ENCODE data around the gene PPARA.
A peak's percentile ranks its signal among the peaks of the same experiment; 100 is the strongest.

PPARA gene

DNA sequence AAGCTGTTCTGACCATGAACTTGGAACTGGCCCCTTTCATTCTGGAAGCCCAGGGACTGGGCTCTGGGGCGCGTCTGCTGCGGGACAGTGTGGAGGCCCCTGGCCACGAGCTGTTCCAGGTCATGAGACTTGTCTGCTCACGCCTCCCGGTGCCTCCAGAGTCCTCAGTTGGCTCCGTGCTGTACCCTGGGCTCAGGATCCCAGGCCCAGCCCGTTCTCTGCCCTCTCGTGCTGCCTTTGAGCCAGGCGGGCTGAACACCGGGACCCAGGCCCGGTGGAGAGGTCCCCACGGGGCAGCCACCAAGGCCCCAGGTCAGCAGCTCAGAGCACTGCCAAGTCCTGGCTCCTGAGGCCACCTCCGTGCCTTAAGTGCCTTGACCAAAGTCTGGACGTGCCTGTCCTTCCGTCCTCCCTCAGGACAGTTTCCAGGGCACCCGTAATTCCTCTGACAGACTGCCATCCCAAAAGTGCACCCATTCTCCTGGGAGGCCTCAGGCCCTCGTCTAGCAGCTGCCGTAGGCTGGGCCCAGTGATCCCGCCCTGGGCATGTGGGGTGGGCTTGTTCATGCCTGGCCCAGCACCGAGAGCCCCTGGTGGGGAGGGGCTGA, 36.3 kb upstream of the PPARA start:
- no peak for DNase-seq (ENCODE audit: low read depth)
- H3K4me3 ChIP-seq (replicated peaks; ENCODE audit: low read depth, low read length): no peak overlapping the region
- TF ChIP-seq, protein P1, sequence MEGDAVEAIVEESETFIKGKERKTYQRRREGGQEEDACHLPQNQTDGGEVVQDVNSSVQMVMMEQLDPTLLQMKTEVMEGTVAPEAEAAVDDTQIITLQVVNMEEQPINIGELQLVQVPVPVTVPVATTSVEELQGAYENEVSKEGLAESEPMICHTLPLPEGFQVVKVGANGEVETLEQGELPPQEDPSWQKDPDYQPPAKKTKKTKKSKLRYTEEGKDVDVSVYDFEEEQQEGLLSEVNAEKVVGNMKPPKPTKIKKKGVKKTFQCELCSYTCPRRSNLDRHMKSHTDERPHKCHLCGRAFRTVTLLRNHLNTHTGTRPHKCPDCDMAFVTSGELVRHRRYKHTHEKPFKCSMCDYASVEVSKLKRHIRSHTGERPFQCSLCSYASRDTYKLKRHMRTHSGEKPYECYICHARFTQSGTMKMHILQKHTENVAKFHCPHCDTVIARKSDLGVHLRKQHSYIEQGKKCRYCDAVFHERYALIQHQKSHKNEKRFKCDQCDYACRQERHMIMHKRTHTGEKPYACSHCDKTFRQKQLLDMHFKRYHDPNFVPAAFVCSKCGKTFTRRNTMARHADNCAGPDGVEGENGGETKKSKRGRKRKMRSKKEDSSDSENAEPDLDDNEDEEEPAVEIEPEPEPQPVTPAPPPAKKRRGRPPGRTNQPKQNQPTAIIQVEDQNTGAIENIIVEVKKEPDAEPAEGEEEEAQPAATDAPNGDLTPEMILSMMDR (IDR thresholded peaks at IDR 0.05; ENCODE audit: low read length, missing control alignments): no peak

DNA sequence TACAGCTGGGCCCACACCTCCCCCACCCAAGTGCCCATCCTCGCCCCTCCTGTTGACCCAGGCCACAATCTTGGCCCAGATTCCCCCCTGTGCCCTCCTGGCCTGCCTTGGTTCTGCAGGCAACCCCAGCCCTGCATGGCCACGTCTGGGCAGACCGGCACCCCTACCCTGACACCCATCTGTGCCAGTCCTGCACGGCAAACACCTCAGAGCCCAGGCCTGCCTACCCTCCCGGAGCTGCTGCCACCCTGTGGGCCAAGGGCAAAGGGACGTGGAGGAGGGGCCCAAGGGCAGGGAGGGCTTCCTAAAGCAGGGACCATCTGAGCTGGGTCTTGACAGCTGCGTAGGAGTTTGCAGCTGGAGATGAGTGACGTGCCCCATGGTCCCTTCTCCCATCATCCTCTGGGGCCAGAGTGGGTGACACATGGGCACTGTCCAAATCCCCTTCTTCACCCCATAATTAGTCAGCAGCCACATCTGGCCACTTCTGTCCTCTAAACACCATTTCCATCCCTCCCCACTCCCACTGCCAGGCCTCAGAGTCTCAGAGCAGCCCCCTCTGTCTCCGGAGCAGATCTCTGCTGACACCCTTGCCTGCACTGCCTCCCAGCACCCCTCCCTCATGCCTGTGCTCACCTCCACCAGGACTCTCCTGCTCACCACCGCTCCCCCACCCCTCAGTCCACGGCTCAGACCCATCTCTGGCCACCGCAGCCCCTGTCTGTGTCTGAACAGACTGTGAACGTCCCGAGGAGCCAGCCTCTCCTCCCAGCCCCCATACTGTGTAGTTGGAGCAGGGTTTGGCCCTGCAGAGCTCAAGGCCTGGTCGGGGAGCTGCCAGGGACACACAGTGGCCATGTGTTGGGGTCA, 35.6 kb upstream of the PPARA start:
- no peak for DNase-seq (ENCODE audit: low read depth)
- TF ChIP-seq, protein P1 (IDR thresholded peaks at IDR 0.05; ENCODE audit: low read length, missing control alignments): no peak
- H3K4me3 ChIP-seq (replicated peaks; ENCODE audit: low read depth, low read length): no peak overlapping the region

DNA sequence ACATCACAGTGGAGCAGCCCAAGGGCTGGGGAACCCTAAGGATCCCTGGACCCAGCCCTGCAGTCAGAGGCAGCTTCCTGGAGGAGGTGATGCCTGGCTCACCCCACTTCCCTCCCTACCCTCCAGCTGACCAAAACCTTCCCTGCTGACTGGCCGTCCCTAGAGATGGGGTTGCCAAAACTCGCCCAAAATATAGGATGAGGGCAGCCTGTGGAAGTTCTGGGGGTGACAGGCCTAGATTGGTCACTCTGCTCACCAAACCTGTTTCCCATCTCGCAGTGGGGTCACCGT, 35.0 kb upstream of the PPARA start:
- TF ChIP-seq, protein P1 (IDR thresholded peaks at IDR 0.05; ENCODE audit: low read length, missing control alignments): no peak
- no peak overlapping the region for H3K4me3 ChIP-seq (replicated peaks; ENCODE audit: low read depth, low read length)
- no peak for DNase-seq (ENCODE audit: low read depth)

DNA sequence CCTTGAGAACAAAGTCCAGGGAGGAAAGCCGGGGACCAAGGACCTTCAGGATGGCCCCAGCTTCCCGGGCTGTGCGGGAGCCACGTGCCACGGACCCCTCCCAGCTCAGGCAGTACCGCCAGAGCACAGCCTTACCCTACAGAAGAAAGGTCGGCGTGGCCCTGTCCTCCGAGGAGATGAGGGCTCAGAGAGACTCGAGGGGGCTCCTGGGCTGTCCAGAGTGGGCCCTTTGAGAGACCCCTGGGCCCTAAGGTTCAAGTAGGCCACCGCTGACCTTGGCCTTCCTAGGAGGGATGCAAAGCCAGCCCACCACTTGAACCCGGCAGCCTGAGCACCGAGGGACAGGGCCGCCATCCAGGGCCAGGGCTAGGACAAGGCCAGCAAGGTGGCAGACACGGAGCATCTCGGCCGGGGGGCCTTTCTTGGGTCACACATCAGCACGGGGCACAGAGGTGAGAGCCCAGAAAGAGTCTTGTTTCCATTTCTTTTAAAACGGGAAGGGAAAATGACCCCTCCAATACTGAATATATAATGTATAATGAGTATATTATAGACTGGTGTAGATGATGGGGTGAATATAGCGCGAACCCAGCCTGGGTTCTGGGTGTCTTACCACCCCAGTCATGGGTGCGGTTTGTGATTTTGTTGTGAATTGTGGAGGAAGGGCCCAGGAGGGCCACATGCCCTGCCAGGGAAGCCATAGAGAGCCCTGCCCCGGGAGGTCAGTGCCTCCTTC, 34.4 kb upstream of the PPARA start:
- DNase-seq (ENCODE audit: low read depth): no peak
- H3K4me3 ChIP-seq (replicated peaks; ENCODE audit: low read depth, low read length): no peak overlapping the region
- TF ChIP-seq, protein P1 (IDR thresholded peaks at IDR 0.05; ENCODE audit: low read length, missing control alignments): no peak

DNA sequence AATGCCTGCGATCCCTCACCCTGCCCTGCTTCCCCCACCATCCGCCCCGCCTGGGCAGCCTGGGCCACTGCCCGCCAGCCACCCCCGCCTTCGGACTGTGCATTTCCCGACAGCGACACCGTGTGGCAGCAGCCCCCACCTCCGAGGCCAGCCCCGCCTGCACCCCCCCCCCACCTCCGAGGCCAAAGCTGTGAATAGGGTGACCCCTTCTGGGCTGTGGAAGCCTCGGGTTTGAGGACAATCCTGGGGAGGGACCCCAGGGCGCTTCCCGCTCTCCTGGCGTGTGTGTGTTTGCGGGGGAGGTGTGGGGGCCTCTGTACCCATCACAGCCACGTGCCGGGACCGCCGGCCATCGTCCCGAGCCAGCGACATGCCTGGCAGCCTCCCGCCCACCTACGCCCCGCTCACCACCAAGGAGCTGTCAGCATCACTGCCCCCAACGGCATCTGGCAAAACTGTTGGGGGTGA, 33.8 kb upstream of the PPARA start:
- peak; percentile 84 for DNase-seq (ENCODE audit: low read depth)
- TF ChIP-seq, protein P1 (IDR thresholded peaks at IDR 0.05; ENCODE audit: low read length, missing control alignments): peak; percentile 61
- no peak overlapping the region for H3K4me3 ChIP-seq (replicated peaks; ENCODE audit: low read depth, low read length)

DNA sequence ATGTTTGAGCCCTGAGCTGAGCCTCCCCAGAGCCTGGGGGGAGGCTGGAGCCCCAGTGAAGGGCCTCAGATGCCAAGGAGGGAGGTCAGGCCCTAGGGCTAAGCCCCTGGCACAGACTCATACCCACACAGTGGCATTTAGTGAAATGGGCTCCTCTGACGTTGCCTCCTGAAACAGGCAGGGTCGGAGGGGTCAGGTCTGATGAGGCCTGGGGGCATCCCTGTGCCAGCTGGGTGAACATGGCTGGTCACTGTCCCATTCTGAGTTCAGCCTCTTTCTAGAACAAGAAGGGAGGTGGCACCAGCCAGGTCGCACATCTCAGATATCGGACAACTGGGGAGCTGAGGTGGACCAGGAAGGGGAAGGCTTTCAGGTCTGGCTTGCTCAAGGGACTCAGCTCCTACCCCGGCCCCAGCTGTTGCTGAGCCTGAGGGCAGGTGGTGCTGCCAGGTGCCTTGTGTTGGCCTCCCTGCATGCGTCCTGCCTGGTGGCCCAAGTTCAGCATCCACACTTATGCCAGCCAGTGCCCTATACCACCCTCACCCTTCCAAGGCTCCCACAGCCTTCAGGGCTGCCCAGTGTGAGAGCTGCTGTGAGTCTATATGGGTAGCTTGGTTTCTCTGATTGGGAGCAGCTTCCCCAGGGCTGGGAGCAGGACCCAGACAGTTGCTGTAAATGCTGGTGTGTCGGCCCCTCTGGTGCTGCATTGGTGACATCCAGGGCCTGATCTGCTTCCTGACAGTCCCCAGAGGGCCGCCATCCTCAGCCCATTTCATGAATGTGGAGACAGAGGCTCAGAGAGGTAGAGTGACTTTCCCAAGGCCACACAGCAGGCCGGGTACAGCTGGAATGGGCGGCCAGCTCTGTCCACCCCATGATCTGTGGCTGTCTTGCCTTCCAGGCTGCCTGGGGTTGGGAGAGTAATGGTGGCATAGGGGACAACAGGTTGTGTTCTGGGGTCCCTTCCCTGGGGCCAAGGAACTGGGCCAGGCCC, 32.8 kb upstream of the PPARA start:
- TF ChIP-seq, protein P1 (IDR thresholded peaks at IDR 0.05; ENCODE audit: low read length, missing control alignments): no peak
- no peak for DNase-seq (ENCODE audit: low read depth)
- no peak overlapping the region for H3K4me3 ChIP-seq (replicated peaks; ENCODE audit: low read depth, low read length)
